Stimulated activated CD8-positive, alpha-beta memory T cell treated with anti-CD3 and anti-CD28 coated beads, Interleukin-2, amount 100 ng/mL, for 1 hour (primary cell): ENCODE measurements around the gene SEL1L2.

Experiments
- DNase-seq, 2 donors: peaks; one replicate each; pipeline ENCODE4 v3.0.0-alpha.2; 2020; ENCODE audit warnings: low read depth in 2 of 2

The SEL1L2 gene

DNA sequence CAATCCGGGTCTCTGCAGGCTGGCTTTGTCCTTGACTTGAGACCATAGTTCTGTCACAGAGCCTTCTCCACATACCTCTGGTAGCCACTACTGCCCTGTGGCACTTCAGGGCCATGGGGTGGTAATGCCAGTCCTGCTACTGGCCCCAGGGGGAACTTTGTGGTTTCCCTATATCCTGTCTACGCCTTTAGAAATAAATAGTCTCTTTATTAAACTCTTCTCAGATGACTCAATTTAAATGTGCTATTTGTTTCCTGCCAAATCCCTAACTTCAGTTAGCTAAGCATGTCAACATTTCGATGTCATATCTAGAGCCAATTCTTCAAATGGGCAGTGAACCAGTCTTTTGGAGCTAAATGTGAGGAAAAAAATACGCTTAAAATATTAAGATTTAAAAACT lies 60.1 kb downstream of the SEL1L2 start:
- no peak for DNase-seq

DNA sequence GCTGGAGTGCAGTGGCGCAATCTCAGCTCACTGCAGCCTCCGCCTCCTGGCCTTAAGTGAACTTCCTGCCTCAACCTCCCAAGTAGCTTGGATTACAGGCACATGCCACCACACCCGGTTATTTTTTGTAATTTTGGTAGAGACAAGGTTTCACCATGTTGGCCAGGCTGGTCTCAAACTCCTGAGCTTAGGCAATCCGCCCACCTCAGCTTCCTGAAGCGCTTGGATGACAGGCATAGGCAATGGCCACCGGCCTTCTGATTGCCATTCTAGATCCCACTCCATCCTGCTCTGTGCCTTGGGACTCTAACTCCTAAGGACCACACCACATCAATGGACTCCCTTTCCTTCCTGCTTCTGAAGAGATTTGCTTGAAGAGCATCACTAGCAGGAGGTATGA lies 60.6 kb downstream of the SEL1L2 start:
- no peak for DNase-seq

DNA sequence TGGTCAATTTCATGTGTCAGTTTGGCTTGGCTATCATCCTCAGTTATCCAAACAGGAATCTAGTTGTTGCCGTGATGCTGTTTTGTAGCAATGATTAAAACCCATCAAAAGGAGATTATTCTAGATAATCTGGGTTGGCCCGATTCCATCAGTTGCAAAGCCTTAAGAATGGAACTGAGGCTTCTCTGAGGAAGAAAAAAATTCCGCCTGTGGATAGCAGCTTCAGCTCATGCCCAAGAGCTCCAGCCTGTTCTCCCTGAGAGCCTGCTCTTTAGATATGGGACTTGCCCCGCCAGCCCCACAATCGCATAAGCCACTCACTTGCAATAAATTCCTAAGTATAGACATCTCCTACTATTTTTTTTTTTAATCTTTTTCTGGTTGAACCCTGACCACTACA lies 61.5 kb downstream of the SEL1L2 start:
- no peak for DNase-seq

DNA sequence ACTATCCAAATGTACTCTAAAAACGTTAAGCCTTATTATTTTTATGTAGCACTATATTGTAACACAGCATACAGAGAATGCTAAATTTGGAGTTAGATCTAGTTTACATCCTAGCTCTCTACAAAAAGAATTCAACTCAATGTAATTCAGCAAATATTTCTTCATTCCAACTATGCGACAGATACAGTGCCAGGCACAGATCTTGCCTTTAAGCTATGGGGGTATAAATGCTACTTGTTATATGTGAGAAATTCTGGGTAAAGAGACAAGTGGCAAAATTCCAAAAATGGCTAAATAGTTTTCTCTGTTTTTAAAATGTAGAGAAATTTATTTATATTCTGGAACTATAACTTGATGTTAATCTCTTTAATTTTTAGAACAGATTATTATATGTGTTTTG lies 63.2 kb downstream of the SEL1L2 start:
- DNase-seq = no peak

DNA sequence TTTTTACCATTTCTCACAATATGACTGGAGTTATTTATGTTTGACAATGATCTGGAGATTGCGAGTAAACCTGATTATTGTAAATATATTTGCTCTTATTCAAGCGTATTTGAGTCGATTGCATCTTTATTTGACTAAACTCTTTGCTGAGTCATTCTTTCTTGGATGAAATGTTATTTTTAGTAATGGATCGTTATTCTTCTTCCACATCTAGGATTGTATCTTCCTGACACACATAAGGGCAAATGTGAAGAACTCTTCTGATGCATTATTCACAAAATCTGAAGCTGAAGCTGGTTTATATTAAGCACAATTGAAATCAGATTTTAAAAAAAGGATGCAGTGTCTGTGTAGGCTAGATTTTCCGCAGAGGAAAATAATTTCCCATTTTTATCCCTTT lies 68.2 kb downstream of the SEL1L2 start:
- no peak for DNase-seq

DNA sequence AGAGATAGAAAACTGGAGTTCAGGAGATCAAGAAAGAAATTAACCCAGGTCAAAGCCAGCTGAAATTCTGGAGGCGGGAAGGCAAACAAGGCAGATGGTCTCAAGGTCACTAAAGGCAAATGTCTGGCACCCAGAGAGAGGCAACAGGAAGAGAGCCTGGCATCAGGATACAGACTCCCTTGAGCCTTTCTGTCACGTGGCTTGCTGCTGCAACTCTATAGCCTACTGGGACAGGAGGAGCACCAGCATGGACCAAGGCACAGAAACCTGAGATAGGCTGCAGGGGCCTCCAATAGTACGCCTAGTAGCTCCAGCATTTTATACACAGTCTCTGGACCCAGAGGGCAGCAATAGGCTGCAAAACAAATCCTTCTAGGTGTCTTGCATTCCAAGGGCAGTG lies 75.1 kb downstream of the SEL1L2 start:
- no peak for DNase-seq

DNA sequence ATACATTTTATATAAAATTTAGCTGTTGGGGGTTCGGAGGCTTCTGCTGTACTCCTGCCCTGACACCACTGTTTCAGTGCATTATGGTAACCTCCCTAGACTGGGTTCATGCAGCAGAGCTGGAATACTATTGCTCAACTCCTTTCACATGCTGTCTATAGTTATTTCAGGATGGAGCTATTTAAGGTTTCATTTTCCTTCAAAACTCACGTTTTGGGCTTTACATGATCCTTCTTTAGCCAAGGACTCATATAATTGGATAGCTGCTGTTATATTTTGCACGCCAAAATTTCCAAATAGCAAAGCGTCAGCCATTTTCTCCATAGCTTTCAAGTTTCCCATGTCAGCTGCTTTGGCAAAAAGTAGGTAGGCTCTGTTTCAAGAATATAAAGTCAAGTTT lies 76.8 kb downstream of the SEL1L2 start:
- no peak for DNase-seq

DNA sequence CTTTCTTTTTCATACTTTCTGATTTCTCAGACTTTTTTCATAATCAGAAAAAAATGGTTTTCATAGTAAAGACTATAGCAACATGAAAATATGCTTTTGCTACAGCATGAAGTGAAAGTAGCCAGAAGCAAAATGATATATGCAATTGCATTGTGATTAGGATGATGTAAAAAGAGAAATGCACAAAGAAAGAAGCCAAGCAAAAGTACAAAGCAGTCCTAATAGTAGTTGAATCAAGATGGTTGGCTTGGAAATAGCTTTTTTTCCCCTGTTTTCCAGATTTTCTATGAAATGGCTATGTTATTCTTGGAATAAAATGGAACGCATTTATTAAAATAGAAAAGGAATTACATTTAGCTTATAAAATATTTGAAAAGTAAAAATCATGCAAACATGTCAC lies 77.3 kb downstream of the SEL1L2 start:
- no peak for DNase-seq

DNA sequence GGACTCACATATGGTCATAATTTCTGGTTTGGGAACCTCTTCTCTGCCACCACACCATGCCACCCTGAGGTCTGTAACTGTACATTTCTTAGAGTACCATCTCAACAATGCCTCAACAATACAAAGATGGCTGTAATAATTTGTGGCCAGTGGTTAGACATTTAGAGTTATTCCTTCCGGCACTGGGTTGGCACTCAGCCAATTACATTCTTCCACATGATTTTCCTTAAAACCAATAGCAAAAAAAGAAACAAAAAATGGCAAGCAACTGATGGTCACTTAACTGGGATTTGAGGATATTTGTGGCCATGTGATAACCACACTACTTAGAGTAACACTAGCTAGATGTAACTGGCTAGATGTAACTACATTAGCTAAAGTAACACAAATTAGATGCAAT lies 79.9 kb downstream of the SEL1L2 start:
- DNase-seq = no peak

DNA sequence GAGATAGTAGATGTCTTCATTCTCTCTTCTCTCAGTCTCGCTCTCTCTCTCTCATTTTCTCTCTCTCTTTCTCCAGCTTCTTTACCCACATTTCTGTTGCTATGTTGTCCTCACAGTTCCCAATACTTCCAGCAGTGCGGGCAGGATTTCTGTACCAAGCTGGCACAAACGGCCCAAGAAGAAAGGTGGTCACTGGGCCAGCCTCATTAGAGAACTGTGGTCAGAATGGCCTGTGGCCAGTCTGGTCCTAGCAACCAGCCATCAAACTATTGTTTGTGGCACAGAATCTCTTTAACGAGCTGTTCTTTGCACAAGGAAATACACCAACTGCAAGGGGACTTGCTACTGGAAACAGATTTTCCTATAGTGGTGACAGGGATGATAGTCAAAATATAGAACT lies 81.3 kb downstream of the SEL1L2 start:
- no peak for DNase-seq

DNA sequence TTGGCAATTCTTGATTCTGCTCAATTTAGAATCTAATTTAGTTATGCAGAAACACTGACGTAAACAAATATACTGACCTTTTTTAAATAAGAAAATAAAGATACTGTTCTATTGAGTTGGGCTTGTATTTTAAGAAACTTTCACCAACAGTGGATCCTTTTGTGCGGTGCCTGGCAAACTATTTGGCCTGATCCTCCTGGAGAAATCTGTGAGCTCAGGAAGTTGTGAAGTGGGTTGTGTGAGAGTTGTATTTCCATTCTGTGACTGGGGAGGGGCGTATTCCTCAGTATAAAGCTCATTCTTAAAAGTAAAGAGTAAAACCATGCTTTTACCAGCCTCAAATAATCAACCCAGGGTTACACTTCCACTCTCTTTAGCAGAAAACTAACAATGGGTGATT lies 85.6 kb downstream of the SEL1L2 start:
- DNase-seq = no peak

DNA sequence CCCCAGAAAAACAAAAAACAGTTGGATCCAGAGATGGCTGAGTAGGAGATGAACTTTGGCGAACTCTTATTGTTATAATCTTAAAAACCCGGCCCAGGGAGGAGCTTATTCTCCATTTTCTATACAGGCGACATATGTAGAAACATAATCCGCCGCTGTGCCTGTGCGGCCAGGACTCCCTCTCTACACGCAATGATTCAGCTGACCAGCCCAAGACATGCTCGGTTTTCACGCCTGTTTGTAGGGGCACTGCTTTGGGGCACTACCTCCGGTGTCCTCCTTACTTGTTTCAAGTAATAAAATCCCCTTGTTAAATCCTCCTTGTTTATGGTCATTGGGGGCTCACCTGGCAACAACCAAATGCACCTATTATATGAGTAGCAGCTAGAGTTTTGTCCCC lies 89.9 kb downstream of the SEL1L2 start:
- no peak for DNase-seq

DNA sequence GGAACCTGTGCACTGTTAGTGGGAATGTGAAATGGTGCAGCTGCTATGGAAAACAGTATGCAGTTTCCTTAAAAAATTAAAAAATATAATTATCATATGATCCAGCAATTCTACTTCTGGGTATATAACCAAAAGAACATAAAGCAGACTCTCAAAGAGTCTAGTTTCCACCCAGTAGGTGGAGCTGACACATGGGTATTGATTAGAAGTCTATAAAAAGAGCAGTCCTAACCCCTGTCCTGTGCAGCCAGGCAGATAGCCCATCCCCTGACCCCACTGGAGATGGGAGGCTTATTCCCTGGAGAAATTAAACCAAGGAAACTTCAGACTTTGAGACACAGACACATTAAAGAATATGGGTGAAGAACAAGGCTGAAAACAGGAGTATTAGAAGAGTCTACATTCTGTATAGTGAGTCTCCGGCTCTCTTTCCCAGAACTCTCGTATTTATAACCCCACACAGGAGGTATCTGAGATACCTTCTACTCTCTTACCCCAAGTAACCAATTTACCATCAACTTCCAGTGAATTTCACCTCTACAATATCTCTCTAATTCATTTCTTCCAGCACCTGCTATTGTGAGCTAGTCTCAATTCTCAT lies 92.3 kb downstream of the SEL1L2 start:
- DNase-seq = no peak

DNA sequence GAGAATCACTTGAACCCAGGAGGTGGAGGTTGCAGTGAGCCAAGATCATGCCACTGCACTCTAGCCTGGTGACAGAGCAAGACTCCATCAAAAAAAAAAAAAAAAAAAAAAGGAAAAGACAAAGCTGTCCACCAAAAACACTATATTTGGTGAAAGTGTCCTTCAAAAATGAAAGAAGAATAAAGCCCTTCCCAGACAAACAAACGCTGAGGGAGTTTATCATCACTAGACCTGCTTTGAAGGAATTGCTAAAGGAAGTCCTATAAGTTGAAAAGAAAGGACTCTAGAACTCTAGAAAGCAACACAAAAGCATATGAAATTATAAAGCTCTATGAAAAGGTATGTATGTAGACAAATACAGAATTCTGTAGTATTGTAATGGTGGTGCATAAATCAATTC lies 98.8 kb downstream of the SEL1L2 start:
- no peak for DNase-seq

DNA sequence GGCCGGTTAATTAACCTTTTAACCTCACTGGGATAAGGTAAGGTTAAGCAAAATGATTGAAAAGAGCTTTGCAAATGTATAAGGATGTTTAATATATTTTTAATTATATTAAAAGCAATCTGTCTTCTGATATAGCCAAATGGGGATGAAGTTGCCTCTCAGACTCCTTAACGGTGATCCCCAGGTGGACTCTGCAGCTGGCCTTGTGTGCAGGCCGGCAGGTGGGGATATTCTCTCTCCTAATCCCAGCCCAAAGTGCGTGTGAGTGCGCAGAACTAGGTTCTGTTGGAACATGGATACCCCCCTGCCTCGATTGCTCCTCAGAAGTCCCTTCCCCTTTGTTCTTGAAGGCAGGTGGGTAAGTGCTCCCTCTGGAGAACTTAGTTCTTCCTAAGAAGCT lies 105.6 kb downstream of the SEL1L2 start:
- no peak for DNase-seq

DNA sequence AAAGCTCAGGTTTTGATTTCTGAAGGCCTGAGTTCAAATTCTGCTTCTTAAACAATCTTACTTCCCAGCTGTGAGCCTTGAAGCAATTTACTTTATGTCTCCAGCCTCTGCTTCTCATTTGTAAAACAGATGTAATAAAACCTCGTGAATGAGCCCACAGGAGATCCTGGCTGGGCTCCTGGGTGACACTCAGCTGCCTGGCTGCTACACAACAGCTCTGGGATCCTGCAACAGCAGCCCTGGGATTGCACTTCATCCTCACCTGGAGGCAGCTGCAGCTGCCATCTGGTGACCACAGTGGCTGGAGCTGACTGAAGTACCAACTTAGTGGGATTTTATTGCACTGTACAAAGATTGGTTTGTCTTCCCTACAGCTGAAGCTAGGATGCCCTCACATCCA lies 107.0 kb downstream of the SEL1L2 start:
- no peak for DNase-seq

DNA sequence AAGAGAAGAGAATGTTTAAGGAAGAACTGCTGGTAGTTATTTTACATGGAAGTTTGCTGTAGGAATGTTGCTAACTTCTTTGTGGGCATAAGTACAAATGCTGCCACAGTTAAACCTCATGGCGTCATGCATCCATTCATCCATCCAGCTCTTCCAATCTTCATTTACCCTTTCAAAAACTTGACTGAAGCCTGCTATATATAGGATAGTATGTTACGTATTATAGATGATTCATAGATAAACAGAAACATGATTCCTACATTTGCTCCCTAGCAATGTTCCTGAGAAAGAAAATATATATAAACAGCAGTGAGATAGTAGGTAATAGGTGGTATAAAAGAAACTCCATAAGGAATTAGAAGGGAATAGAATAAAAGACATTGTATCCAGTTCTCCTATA lies 111.8 kb downstream of the SEL1L2 start:
- DNase-seq = no peak

DNA sequence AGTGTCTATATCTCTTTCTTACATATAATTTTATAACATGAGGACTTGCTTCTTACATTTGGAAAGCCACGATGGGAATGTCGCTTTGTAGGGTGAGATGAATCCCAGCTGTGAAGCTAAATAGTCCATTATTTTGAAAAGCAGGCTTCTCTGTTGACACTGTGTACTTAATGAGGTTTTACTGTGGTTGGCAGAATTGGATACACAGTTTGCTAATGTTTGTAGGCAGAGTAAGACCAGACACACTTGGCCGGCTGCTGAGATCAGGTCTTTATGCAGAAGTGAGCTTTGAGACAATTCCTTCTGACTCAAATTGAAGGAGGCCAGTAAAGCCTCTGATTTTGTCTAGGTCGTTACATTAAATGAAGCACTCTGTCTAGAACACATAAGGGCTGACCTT lies 112.6 kb downstream of the SEL1L2 start:
- no peak for DNase-seq

DNA sequence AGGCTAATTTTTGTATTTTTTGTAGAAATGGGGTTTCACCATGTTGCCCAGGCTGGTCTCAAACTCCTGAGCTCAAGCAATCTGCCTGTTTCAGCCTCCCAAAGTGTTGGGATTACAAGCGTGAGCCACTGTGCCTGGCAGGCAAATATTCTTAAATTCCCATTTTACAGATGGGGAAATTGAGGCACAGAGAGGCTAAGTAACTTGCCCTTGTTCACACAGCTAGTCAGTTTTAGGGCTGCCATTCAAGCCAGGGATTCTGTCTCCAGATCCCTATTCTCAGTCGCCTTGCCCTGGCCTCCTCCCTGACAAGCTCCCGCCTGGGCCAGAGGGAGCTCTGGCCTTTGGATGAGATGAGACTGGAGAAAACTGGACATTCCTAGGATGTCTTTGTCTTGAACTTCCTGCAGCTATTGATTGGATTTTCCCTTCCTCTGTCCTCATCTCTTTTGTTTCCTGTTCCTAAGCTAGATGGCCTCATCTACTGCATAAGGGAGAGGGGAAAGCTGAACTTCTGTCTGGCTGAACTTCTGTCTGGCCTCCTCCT lies 115.1 kb downstream of the SEL1L2 start:
- no peak for DNase-seq

DNA sequence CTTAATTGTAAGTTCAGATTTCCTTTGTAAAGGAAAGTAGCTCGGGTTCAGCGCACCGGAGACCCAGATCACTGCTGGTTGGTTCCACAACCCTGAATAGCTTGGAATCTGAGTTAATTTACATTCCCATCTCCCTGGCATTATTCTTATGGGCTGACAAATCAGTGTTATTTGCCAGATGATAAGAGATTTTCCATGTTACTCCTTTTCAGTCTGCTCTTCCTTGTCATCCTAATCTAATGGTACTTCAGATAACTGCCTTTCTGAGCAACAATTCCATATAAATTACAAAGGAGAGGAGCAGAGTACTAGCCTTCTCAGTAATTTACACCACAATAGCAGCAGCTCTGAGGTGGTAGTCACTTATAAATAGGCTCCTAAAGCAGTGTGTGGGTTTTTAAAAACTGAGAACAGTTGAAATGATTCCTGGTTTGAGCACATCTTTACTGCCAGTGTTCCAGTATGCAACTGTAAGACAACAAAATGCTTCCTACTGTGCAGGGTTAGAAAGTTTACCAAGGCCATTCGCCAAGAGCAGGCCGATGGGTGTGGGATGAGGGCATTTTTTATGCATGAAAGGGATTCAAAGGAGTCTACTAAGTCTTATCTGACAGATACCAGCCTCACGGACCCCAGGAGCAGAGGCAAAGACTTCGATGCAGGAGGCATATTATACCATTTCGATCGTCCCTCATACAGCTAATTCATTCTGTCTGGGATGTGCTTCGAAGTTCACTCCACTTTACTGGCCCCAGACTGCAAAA lies 115.8 kb downstream of the SEL1L2 start:
- no peak for DNase-seq

DNA sequence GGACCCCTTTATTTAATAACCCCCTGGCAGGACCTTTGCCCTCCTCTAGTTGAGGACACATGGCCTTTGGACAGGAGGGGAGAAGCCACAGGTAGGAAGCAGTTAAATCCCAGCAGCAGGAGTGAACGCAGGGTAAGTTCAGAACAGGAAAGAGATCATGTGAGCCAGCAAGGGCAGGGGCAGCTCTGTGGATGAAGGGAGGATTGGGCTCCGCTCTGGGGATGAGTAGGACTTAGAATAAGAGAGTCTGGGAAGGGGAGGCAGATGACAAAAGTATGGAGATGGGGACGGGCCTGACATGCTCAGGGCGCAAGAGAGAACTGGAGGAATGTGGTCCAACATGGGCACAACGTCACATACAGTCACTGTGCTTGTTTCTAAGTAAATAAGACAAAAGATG lies 116.6 kb downstream of the SEL1L2 start:
- DNase-seq = no peak

DNA sequence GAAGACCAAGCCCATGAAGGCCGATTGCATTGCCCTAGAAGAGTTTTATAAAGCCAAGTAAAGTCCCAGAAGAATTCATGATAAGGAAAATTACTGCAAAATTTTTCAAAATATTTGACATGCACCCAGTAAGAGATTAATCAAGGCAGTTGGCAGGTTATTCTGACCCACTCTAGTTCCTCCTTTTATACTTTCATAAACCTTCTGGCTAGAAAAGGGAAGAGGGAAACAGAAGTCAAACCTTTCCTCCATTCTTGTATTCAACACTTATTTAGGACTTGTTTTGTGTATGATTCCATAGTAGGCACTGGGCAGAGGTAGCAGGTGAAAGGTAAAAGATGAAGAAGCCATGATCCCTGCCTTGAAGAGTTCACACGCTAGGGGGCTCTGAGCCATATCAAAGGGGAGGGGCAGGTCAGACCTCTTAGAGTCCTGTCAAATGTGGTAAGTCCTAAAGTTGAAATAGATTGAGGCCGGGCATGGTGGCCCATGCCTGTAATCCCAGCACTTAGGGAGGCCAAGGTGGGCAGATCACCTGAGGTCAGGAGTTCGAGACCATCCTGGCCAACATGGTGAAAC lies 120.2 kb downstream of the SEL1L2 start:
- no peak for DNase-seq

DNA sequence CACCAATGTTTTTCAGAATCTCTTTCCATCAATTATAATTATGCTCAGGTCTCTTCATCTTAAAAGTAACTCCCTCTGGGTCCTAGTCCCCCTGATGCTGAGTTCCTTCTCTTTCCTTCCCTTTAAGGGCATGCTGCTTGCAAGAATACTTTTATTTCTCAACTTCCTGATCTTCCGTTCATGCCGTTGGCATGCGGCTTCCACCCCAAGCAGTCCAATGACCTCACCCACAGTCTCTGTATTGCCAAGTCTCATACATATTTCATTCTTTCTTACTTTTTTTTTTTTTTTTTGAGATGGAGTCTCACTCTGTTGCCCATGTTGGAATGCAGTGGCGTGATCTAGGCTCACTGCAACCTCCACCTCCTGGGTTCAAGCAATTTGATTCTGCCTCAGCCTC lies 122.1 kb downstream of the SEL1L2 start:
- no peak for DNase-seq
